H9 (cell line): ENCODE data around the gene LBX2. TPM values are rescaled to one million over a fixed set of nuclear protein-coding genes. Genes with fewer than 3 reads are reported as not detected.
A peak's percentile ranks its signal among the peaks of the same experiment; 100 is the strongest.

ENCODE experiments used
- DNase-seq: peaks from one replicate; pipeline ENCODE4 v3.0.0-alpha.2; 2017
- H2AFZ ChIP-seq: one replicate; pipeline ENCODE4 v1.6.1; 2013; ENCODE audit warnings: mild to moderate bottlenecking, low read length, control low read depth, moderate library complexity
- H2AK5ac ChIP-seq: 2 replicates; pipeline ENCODE4 v1.6.1; 2013; ENCODE audit warnings: low read length, control low read depth, mixed read lengths; ENCODE audit not compliant: insufficient read length
- H2BK120ac ChIP-seq: one replicate; pipeline ENCODE4 v1.6.1; 2013; ENCODE audit warnings: low read depth, mild to moderate bottlenecking, low read length, control low read depth, inconsistent platforms; ENCODE audit not compliant: poor library complexity, severe bottlenecking
- H2BK12ac ChIP-seq: 2 replicates; pipeline ENCODE4 v1.6.1; 2013; ENCODE audit warnings: low read length, control low read depth, mixed read lengths, low read depth; ENCODE audit not compliant: insufficient read length
- H2BK15ac ChIP-seq: 2 replicates; pipeline ENCODE4 v1.6.1; 2013; ENCODE audit warnings: low read depth, low read length, control low read depth
- H2BK20ac ChIP-seq: one replicate; pipeline ENCODE4 v1.6.1; 2013; ENCODE audit warnings: low read depth, mild to moderate bottlenecking, low read length, control low read depth, inconsistent platforms; ENCODE audit not compliant: poor library complexity, severe bottlenecking
- H2BK5ac ChIP-seq: 2 replicates; pipeline ENCODE4 v1.6.1; 2013; ENCODE audit warnings: low read length, control low read depth, mixed read lengths; ENCODE audit not compliant: insufficient read length
- H3K14ac ChIP-seq: 2 replicates; pipeline ENCODE4 v1.6.1; 2013; ENCODE audit warnings: low read length, control low read depth; ENCODE audit not compliant: insufficient read depth
- H3K18ac ChIP-seq: 2 replicates; pipeline ENCODE4 v1.6.1; 2013; ENCODE audit warnings: low read depth, mild to moderate bottlenecking, mixed read lengths, low read length, control low read depth; ENCODE audit not compliant: insufficient read length
- H3K23ac ChIP-seq: 2 replicates; pipeline ENCODE4 v1.6.1; 2013; ENCODE audit warnings: low read length, control low read depth, mixed read lengths, low read depth; ENCODE audit not compliant: insufficient read length
- H3K23me2 ChIP-seq: 2 replicates; pipeline ENCODE4 v1.6.1; 2013; ENCODE audit warnings: low read depth, mild to moderate bottlenecking, mixed read lengths, low read length, control low read depth; ENCODE audit not compliant: insufficient read length, poor library complexity, severe bottlenecking
- H3K27ac ChIP-seq: 2 replicates; pipeline ENCODE4 v1.5.1; 2013; ENCODE audit warnings: low read length, control low read depth, mixed read lengths, low read depth; ENCODE audit not compliant: insufficient read length
- H3K27me3 ChIP-seq: 2 replicates; pipeline ENCODE4 v1.6.1; 2013; ENCODE audit warnings: low read length, control low read depth, inconsistent platforms; ENCODE audit not compliant: insufficient read depth
- H3K4ac ChIP-seq: 2 replicates; pipeline ENCODE4 v1.6.1; 2013; ENCODE audit warnings: low read depth, mild to moderate bottlenecking, control low read depth, inconsistent platforms, low read length, moderate library complexity
- H3K4me1 ChIP-seq: 2 replicates; pipeline ENCODE4 v1.6.1; 2013; ENCODE audit warnings: low read length, control low read depth, inconsistent platforms; ENCODE audit not compliant: insufficient read depth
- H3K4me2 ChIP-seq: 2 replicates; pipeline ENCODE4 v1.6.1; 2013; ENCODE audit warnings: low read length, control low read depth, mixed read lengths; ENCODE audit not compliant: insufficient read length, insufficient read depth
- H3K56ac ChIP-seq: 2 replicates; pipeline ENCODE4 v1.6.1; 2013; ENCODE audit warnings: low read depth, mild to moderate bottlenecking, mixed read lengths, low read length, control low read depth; ENCODE audit not compliant: insufficient read length
- H3K79me1 ChIP-seq: 2 replicates; pipeline ENCODE4 v1.6.1; 2013; ENCODE audit warnings: low read depth, mild to moderate bottlenecking, moderate library complexity, low read length, control low read depth, inconsistent platforms; ENCODE audit not compliant: insufficient read depth, poor library complexity, severe bottlenecking
- H3K79me2 ChIP-seq: 2 replicates; pipeline ENCODE4 v1.6.1; 2013; ENCODE audit warnings: low read length, control low read depth, inconsistent platforms; ENCODE audit not compliant: insufficient read depth
- H3K9ac ChIP-seq: 2 replicates; pipeline ENCODE4 v1.6.1; 2013; ENCODE audit warnings: low read length, control low read depth, mixed read lengths; ENCODE audit not compliant: insufficient read length; ENCODE audit errors: extremely low read depth
- H3K9me3 ChIP-seq: one replicate; pipeline ENCODE4 v1.6.1; 2013; ENCODE audit warnings: low read depth, low read length, inconsistent platforms; ENCODE audit not compliant: control insufficient read depth
- H3T11ph ChIP-seq: one replicate; pipeline ENCODE4 v1.6.1; 2013; ENCODE audit warnings: mild to moderate bottlenecking, low read length, control low read depth, inconsistent platforms
- H4K20me1 ChIP-seq: one replicate; pipeline ENCODE4 v1.6.1; 2013; ENCODE audit not compliant: control insufficient read depth, insufficient read length, insufficient read depth
- H4K5ac ChIP-seq: 2 replicates; pipeline ENCODE4 v1.6.1; 2013; ENCODE audit warnings: low read depth, mild to moderate bottlenecking, mixed read lengths, low read length, control low read depth; ENCODE audit not compliant: insufficient read length
- H4K8ac ChIP-seq: replicated peaks from 2 replicates; pipeline ENCODE4 v1.6.1; 2013; ENCODE audit warnings: low read length, control low read depth, mixed read lengths, low read depth; ENCODE audit not compliant: insufficient read length
- H4K91ac ChIP-seq: 2 replicates; pipeline ENCODE4 v1.6.1; 2013; ENCODE audit warnings: low read depth, mild to moderate bottlenecking, moderate library complexity, mixed read lengths, low read length, control low read depth; ENCODE audit not compliant: insufficient read length
- H3K27ac Mint-ChIP-seq, 3 experiments: 2 replicates in 2 of 3; 3 replicates in 1 of 3; pipeline ENCODE4 v1.8.0; 2020 to 2021; ENCODE audit warnings: mixed read lengths in 3 of 3, mild to moderate bottlenecking in 1 of 3, moderate library complexity in 1 of 3
- H3K27me3 Mint-ChIP-seq: 2 replicates; pipeline ENCODE4 v1.8.0; 2021; ENCODE audit warnings: low read depth, mild to moderate bottlenecking, moderate library complexity, mixed read lengths
- H3K36me3 Mint-ChIP-seq, 3 experiments: 2 replicates in 2 of 3; 3 replicates in 1 of 3; pipeline ENCODE4 v1.8.0; 2020 to 2021; ENCODE audit warnings: low read depth in 3 of 3, mixed read lengths in 3 of 3; ENCODE audit not compliant: insufficient read depth in 1 of 3
- H3K4me1 Mint-ChIP-seq, 2 experiments: 2 replicates each; pipeline ENCODE4 v1.8.0; 2020; ENCODE audit warnings: mixed read lengths in 2 of 2
- H3K4me3 Mint-ChIP-seq, 2 experiments: 2 replicates in 1 of 2; 3 replicates in 1 of 2; pipeline ENCODE4 v1.8.0; 2020 to 2021; ENCODE audit warnings: mild to moderate bottlenecking in 2 of 2, mixed read lengths in 2 of 2, moderate library complexity in 1 of 2
- H3K9me3 Mint-ChIP-seq, 2 experiments: 2 replicates in 1 of 2; 3 replicates in 1 of 2; pipeline ENCODE4 v1.8.0; 2020; ENCODE audit warnings: mild to moderate bottlenecking in 2 of 2, mixed read lengths in 2 of 2, moderate library complexity in 1 of 2
- WGBS: extraction: QIAGEN DNeasy Blood & Tissue Kit; methylation state at CpG from one replicate; pipeline ENCODE4 v1.1.7; 2013; ENCODE audit warnings: missing lambda C conversion rate, low lambda C conversion rate, mixed read lengths; ENCODE audit not compliant: insufficient read length; ENCODE audit errors: extremely low coverage; 5-methylcytosine and 5-hydroxymethylcytosine counted together
- total RNA-seq: library from RNA; stranded (reverse); gene quantifications from 2 replicates; pipeline ENCODE4 v1.2.1, GENCODE V29; 2021
- TF ChIP-seq, protein P1 (sequence below): fragments of 200-600 bp; sonication (generic); conservative IDR thresholded peaks from 3 replicates; pipeline ENCODE4 v1.8.0; 2021; ENCODE audit warnings: antibody characterized with exemption, mild to moderate bottlenecking

LBX2 gene
- total RNA-seq, 1 experiment from 2014 or later: 1.1 TPM

DNA sequence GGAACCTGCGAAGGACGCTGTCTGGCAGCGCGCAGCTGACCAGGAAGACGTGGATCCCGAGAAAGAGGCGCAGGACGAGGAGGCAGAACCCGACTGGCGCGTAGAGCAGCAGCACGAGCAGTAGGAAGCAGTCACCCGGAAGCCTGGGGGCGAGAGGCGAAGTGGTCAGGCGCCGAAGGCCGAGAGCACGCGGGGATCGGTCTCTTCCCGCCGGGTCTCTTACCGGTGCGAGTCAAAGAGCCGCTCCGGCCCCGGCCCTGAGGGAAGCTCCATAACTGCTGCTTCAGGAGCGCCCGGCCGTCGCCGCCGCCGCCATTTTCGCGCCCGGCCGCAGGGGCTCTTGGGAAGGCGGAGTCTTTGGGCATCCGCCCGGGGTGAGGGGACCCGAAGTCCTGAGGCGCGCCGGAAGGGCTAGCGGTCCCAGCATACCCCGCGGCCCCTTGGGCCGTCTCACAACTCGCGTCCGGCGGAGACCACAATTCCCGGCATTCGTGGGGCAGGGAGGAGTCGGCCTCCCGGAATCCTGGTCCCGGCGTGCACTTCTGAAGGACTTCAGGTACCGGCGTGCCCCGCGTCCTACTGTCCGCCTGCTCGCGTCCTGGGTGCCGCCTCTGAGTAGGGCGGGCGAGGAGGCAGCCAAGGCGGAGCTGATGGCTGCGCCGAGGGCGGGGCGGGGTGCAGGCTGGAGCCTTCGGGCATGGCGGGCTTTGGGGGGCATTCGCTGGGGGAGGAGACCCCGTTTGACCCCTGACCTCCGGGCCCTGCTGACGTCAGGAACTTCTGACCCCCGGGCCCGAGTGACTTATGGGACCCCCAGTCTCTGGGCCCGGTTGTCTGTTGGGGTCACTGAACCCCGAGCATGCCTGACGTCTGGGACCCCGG is 30.2 kb upstream of the LBX2 start, which contains the start of the genes AUP1 and HTRA2:
TSS of gene AUP1 (minus strand) at position 350 of the 882 bp plus-strand sequence. CDS start at position 273, 77 bp downstream.
TSS of gene HTRA2 (plus strand) at position 577 of the 882 bp plus-strand sequence. CDS start at position 651, 74 bp downstream.
- peaks cover 4% of the 10 kb centered on the region; the same call in 1 of the 2 replicates for H3K79me2 ChIP-seq
- peak within 1 kb of the TSS; percentile 86 for H3K9ac ChIP-seq
- peak within 1 kb of the TSS; percentile 98 to 99 for H3K4me3 Mint-ChIP-seq
- peaks cover 4% of the 10 kb centered on the region for H3K79me1 ChIP-seq
- H4K5ac ChIP-seq: no peak within 1 kb of the TSS
- H2BK20ac ChIP-seq: no peak within 1 kb of the TSS
- H3K27ac Mint-ChIP-seq: peak within 1 kb of the TSS; percentile 79 to 97 (median 93)
- no peak within 1 kb of the TSS for H3K27ac ChIP-seq
- H3K27me3 Mint-ChIP-seq: peaks cover 3% of the 10 kb centered on the region
- H3K23ac ChIP-seq: no peak within 1 kb of the TSS
- peak within 1 kb of the TSS; percentile 83 for H3K4me2 ChIP-seq
- H3T11ph ChIP-seq: no peak within 1 kb of the TSS
- H2BK12ac ChIP-seq: no peak within 1 kb of the TSS
- H3K9me3 ChIP-seq: no peaks in the 10 kb centered on the region
- no peak within 1 kb of the TSS for H2AFZ ChIP-seq
- no peak within 1 kb of the TSS for H3K4ac ChIP-seq
- H4K8ac ChIP-seq: no peak within 1 kb of the TSS
- H3K18ac ChIP-seq: peak within 1 kb of the TSS; percentile 84
- H3K9me3 Mint-ChIP-seq: no peaks in the 10 kb centered on the region; a peak in 1 of 5 replicates
- peaks cover 30 to 63% (median 47%) of the 10 kb centered on the region in 3 experiments for H3K36me3 Mint-ChIP-seq
- no CpG with 5 or more reads among the region's 87 CpGs for WGBS
- TF ChIP-seq, protein P1, sequence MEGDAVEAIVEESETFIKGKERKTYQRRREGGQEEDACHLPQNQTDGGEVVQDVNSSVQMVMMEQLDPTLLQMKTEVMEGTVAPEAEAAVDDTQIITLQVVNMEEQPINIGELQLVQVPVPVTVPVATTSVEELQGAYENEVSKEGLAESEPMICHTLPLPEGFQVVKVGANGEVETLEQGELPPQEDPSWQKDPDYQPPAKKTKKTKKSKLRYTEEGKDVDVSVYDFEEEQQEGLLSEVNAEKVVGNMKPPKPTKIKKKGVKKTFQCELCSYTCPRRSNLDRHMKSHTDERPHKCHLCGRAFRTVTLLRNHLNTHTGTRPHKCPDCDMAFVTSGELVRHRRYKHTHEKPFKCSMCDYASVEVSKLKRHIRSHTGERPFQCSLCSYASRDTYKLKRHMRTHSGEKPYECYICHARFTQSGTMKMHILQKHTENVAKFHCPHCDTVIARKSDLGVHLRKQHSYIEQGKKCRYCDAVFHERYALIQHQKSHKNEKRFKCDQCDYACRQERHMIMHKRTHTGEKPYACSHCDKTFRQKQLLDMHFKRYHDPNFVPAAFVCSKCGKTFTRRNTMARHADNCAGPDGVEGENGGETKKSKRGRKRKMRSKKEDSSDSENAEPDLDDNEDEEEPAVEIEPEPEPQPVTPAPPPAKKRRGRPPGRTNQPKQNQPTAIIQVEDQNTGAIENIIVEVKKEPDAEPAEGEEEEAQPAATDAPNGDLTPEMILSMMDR: no peak
- H3K27me3 ChIP-seq: no peaks in the 10 kb centered on the region
- no peak within 1 kb of the TSS for H2BK120ac ChIP-seq
- peaks cover 15% of the 10 kb centered on the region for H3K23me2 ChIP-seq
- no peaks in the 10 kb centered on the region for H4K20me1 ChIP-seq
- H2BK15ac ChIP-seq: no peak within 1 kb of the TSS
- H2AK5ac ChIP-seq: no peak within 1 kb of the TSS
- peaks cover 17 to 22% of the 10 kb centered on the region in 2 experiments for H3K4me1 Mint-ChIP-seq
- H2BK5ac ChIP-seq: no peak within 1 kb of the TSS
- H3K56ac ChIP-seq: no peak within 1 kb of the TSS
- H3K4me1 ChIP-seq: peaks cover 4% of the 10 kb centered on the region; the same call in 1 of the 2 replicates
- H3K14ac ChIP-seq: peak within 1 kb of the TSS; percentile 84
- peak; percentile 99 for DNase-seq
- no peak within 1 kb of the TSS for H4K91ac ChIP-seq
